Measurements from ENCODE around the gene ORM1. TPM values are rescaled to one million over a fixed set of nuclear protein-coding genes. Genes with fewer than 3 reads are reported as not detected.

The ORM1 gene
- total RNA-seq, 4 donors from 2014 or later, result 6.6 TPM; not detected in 3

GRCh38 chr9:114288193-114289091, 34.5 kb upstream of the ORM1 start:
- no peak for TF ChIP-seq CTCF (IDR thresholded peaks at IDR 0.05; ENCODE audit: low read depth)

GRCh38 chr9:114289106-114289505, 33.8 kb upstream of the ORM1 start:
- TF ChIP-seq CTCF (IDR thresholded peaks at IDR 0.05; ENCODE audit: low read depth), result no peak

GRCh38 chr9:114289571-114290481, 33.1 kb upstream of the ORM1 start:
- no peak for TF ChIP-seq CTCF (IDR thresholded peaks at IDR 0.05; ENCODE audit: low read depth)

GRCh38 chr9:114290561-114290986, 32.3 kb upstream of the ORM1 start:
- TF ChIP-seq CTCF (IDR thresholded peaks at IDR 0.05; ENCODE audit: low read depth), result no peak

- TF ChIP-seq CTCF (IDR thresholded peaks at IDR 0.05; ENCODE audit: low read depth), result no peak
Observed at GRCh38 chr9:114291064-114291474, 31.8 kb upstream of the ORM1 start.

- TF ChIP-seq CTCF (IDR thresholded peaks at IDR 0.05; ENCODE audit: low read depth), result no peak
Observed at GRCh38 chr9:114291886-114292590, 30.9 kb upstream of the ORM1 start.
